Measurements from ENCODE around the gene MYO1C.

The MYO1C gene

GRCh38 chr17:1484676-1485422, 7.6 kb downstream of the MYO1C start:
- peak; percentile 65 for DNase-seq (ENCODE audit: low read depth)
- TF ChIP-seq, protein P1, sequence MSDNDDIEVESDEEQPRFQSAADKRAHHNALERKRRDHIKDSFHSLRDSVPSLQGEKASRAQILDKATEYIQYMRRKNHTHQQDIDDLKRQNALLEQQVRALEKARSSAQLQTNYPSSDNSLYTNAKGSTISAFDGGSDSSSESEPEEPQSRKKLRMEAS (IDR thresholded peaks at IDR 0.05; ENCODE audit: low read depth, low read length): no peak
- TF ChIP-seq MYC (IDR thresholded peaks at IDR 0.05; ENCODE audit: low read depth, low read length): no peak
- TF ChIP-seq, protein P2, sequence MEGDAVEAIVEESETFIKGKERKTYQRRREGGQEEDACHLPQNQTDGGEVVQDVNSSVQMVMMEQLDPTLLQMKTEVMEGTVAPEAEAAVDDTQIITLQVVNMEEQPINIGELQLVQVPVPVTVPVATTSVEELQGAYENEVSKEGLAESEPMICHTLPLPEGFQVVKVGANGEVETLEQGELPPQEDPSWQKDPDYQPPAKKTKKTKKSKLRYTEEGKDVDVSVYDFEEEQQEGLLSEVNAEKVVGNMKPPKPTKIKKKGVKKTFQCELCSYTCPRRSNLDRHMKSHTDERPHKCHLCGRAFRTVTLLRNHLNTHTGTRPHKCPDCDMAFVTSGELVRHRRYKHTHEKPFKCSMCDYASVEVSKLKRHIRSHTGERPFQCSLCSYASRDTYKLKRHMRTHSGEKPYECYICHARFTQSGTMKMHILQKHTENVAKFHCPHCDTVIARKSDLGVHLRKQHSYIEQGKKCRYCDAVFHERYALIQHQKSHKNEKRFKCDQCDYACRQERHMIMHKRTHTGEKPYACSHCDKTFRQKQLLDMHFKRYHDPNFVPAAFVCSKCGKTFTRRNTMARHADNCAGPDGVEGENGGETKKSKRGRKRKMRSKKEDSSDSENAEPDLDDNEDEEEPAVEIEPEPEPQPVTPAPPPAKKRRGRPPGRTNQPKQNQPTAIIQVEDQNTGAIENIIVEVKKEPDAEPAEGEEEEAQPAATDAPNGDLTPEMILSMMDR (IDR thresholded peaks at IDR 0.05; ENCODE audit: low read depth, low read length): no peak
- no peak for TF ChIP-seq POLR2A (IDR thresholded peaks at IDR 0.05; ENCODE audit: extremely low read depth, insufficient read length)
- H3K4me3 ChIP-seq (ENCODE audit: low read depth, low read length): no peak overlapping the region

DNA sequence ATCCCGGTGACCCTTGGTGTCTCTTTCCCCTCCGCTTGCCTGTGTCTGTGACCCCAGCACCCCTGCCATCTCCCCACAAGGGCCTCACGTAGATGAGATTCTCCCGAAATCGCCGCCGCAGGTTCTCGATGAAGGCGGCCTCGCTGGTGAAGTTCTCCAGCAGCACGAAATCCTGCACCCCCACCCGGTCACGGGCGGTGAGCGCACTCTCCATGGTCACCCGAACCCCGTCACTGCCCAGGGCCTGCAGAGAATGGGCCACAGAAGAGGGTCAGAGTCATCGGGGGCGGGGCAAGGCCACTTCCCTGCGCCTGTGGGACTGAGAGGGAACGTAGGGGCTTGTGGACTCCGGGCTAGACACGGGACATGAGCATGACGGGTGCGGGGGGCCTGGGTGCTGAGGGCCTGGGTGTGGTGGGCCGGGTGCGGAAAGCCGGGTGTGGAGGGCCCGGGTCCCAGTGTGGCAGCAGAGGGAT, 8.4 kb downstream of the MYO1C start:
- no peak for DNase-seq (ENCODE audit: low read depth)
- no peak overlapping the region for H3K4me3 ChIP-seq (ENCODE audit: low read depth, low read length)
- TF ChIP-seq POLR2A (IDR thresholded peaks at IDR 0.05; ENCODE audit: extremely low read depth, insufficient read length) (no peak), MYC (IDR thresholded peaks at IDR 0.05; ENCODE audit: low read depth, low read length) (no peak)
- TF ChIP-seq, protein P1 (IDR thresholded peaks at IDR 0.05; ENCODE audit: low read depth, low read length): no peak
- TF ChIP-seq, protein P2 (IDR thresholded peaks at IDR 0.05; ENCODE audit: low read depth, low read length): no peak

DNA sequence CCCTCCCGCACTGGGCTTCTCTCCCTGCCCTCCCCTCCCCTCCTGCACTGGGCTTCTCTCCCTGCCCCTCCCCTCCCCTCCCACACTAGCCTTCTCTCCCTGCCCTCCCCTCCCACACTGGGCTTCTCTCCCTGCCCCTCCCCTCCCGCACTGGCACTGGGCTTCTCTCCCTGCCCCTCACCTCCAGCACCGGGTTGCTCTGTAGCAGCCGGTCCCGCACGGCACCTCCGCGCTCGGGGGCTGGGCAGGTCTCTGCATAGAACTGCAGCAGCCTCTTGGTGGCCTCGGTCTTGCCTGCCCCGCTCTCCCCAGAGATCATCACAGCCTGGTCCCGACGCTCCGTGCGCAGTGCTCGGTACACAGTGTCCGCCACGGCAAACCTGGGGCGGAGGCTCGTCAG, 9.8 kb downstream of the MYO1C start:
- TF ChIP-seq MYC (IDR thresholded peaks at IDR 0.05; ENCODE audit: low read depth, low read length) (no peak), POLR2A (IDR thresholded peaks at IDR 0.05; ENCODE audit: extremely low read depth, insufficient read length) (no peak)
- TF ChIP-seq, protein P1 (IDR thresholded peaks at IDR 0.05; ENCODE audit: low read depth, low read length): no peak
- TF ChIP-seq, protein P2 (IDR thresholded peaks at IDR 0.05; ENCODE audit: low read depth, low read length): no peak
- no peak for DNase-seq (ENCODE audit: low read depth)
- no peak overlapping the region for H3K4me3 ChIP-seq (ENCODE audit: low read depth, low read length)

GRCh38 chr17:1481736-1482135, 10.8 kb downstream of the MYO1C start:
- TF ChIP-seq MYC (IDR thresholded peaks at IDR 0.05; ENCODE audit: low read depth, low read length) (no peak), POLR2A (IDR thresholded peaks at IDR 0.05; ENCODE audit: extremely low read depth, insufficient read length) (no peak)
- TF ChIP-seq, protein P2 (IDR thresholded peaks at IDR 0.05; ENCODE audit: low read depth, low read length): no peak
- TF ChIP-seq, protein P1 (IDR thresholded peaks at IDR 0.05; ENCODE audit: low read depth, low read length): no peak
- no peak overlapping the region for H3K4me3 ChIP-seq (ENCODE audit: low read depth, low read length)
- no peak for DNase-seq (ENCODE audit: low read depth)

DNA sequence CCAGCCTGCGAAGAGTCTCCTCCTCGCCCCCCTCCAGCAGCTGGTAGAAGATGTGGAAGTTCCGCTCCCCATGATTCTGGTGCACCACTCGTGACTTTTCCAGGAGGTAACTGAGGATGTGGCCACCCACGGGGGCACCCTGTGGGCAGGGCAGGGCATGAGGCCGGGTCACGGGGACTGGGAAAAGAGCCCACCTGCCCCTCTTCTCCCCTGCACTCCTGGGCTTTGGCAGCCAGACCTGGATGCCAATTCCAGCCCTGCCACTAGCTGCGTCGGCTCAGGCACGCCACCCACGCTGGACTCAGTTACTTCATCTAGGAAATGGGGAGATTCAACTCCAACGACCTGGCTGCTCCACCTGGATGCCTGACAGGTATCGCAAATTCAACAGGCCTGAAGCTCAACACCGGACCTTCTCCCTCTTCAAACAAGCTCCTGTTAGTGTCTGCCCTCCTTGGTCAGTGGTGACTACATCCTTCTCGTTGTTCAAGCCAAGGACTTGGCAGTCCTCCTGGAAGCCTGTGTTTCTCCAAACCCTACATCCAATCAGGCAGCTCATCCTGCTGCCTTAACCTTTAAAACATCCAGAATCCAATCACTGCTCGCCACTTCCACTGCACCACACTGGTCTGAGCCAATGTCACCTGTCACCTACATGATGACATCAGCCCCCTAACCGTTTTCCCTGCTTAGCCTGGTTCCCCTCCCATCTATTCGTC, 11.6 kb downstream of the MYO1C start:
- TF ChIP-seq, protein P2 (IDR thresholded peaks at IDR 0.05; ENCODE audit: low read depth, low read length): no peak
- no peak for TF ChIP-seq MYC (IDR thresholded peaks at IDR 0.05; ENCODE audit: low read depth, low read length)
- TF ChIP-seq POLR2A (IDR thresholded peaks at IDR 0.05; ENCODE audit: extremely low read depth, insufficient read length): no peak
- TF ChIP-seq, protein P1 (IDR thresholded peaks at IDR 0.05; ENCODE audit: low read depth, low read length): no peak
- no peak overlapping the region for H3K4me3 ChIP-seq (ENCODE audit: low read depth, low read length)
- DNase-seq (ENCODE audit: low read depth): no peak

Data from NB4 (cell line).